Kidney tubule cell (primary cell): ENCODE results near the gene TMEM50A.
"Not testable (repeated sequence)": the region's sequence is repeated elsewhere in the genome, so short reads cannot be mapped to it uniquely, and the experiment has no call there.

Source experiments
- DNase-seq: peaks from one replicate; pipeline ENCODE4 v3.0.0-alpha.2; 2018; ENCODE audit warnings: low spot score

Gene TMEM50A

GRCh38 chr1:25336922-25337354 is 1.2 kb upstream of the TMEM50A start:
- not testable (repeated sequence) for DNase-seq

GRCh38 chr1:25337483-25338187 is 499 bp upstream of the TMEM50A start:
- not testable (repeated sequence) for DNase-seq

- peak; percentile 5 for DNase-seq
These were observed 852 bp downstream of the TMEM50A start for GRCh38 chr1:25338986-25339385.

GRCh38 chr1:25341746-25342145 is 3.6 kb downstream of the TMEM50A start:
- DNase-seq, result no peak

GRCh38 chr1:25342846-25343245 is 4.7 kb downstream of the TMEM50A start:
- DNase-seq, result no peak

GRCh38 chr1:25343872-25344271 is 5.7 kb downstream of the TMEM50A start:
- peak; percentile 31 for DNase-seq

- DNase-seq, result no peak
These were observed 9.4 kb downstream of the TMEM50A start for GRCh38 chr1:25347556-25347955.

- no peak for DNase-seq
These were observed 11.5 kb downstream of the TMEM50A start for GRCh38 chr1:25349606-25350005.

- DNase-seq, result no peak
These were observed 17.8 kb downstream of the TMEM50A start for GRCh38 chr1:25355841-25356395.

- no peak for DNase-seq
These were observed 18.3 kb downstream of the TMEM50A start for GRCh38 chr1:25356441-25356840.

- no peak for DNase-seq
These were observed 18.7 kb downstream of the TMEM50A start for GRCh38 chr1:25356848-25357247.

GRCh38 chr1:25360596-25361581 is 22.8 kb downstream of the TMEM50A start:
- DNase-seq, result peak; percentile 67

GRCh38 chr1:25361901-25362300 is 23.8 kb downstream of the TMEM50A start:
- no peak for DNase-seq

GRCh38 chr1:25362634-25363559 is 24.8 kb downstream of the TMEM50A start:
- not testable (repeated sequence) for DNase-seq

- DNase-seq, result no peak
These were observed 31.1 kb downstream of the TMEM50A start for GRCh38 chr1:25369241-25369640.

GRCh38 chr1:25369691-25370271 is 31.6 kb downstream of the TMEM50A start:
- not testable (repeated sequence) for DNase-seq

GRCh38 chr1:25371757-25372156 is 33.6 kb downstream of the TMEM50A start:
- not testable (repeated sequence) for DNase-seq

GRCh38 chr1:25378367-25378766 is 40.2 kb downstream of the TMEM50A start:
- not testable (repeated sequence) for DNase-seq

- not testable (repeated sequence) for DNase-seq
These were observed 44.4 kb downstream of the TMEM50A start for GRCh38 chr1:25382543-25382942.

- not testable (repeated sequence) for DNase-seq
These were observed 45.0 kb downstream of the TMEM50A start for GRCh38 chr1:25383090-25383489.

- DNase-seq, result not testable (repeated sequence)
These were observed 45.7 kb downstream of the TMEM50A start for GRCh38 chr1:25383875-25384274.
